ENCODE measurements around the gene ETV1.
A peak's percentile ranks its signal among the peaks of the same experiment; 100 is the strongest.

ETV1 gene

GRCh38 chr7:13989126-13989948 is at the start of gene ETV1:
TSS of gene ETV1 (minus strand) at chr7:13989666. CDS start at chr7:13989052, 614 bp downstream.
- DNase-seq, result peak; percentile 82

GRCh38 chr7:14024406-14024805 is 34.9 kb upstream of the ETV1 start:
- DNase-seq, result no peak

DNA sequence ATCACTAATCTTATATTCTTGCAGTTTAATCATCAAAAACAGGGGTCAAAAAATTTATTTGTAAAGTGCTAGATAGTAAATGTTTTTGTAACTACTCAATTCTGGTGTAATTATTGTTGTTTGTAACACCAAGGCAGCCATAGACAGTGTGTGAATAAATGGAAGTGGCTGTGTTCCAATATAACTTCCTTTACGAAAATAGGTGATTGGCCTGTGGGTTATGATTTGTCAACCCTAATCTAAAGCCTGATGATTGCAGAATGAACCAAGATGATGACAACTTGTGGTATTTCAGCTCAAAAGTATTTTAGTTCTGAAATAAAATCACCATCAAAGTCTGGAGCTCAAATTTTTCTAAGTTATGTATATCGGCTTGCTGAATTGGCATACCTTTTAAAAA is 34.4 kb upstream of the ETV1 start:
- DNase-seq, result no peak

- DNase-seq, result peak; percentile 11
These were observed 33.9 kb upstream of the ETV1 start for GRCh38 chr7:14023342-14023741.

GRCh38 chr7:14021069-14021468 is 31.6 kb upstream of the ETV1 start:
- no peak for DNase-seq

DNA sequence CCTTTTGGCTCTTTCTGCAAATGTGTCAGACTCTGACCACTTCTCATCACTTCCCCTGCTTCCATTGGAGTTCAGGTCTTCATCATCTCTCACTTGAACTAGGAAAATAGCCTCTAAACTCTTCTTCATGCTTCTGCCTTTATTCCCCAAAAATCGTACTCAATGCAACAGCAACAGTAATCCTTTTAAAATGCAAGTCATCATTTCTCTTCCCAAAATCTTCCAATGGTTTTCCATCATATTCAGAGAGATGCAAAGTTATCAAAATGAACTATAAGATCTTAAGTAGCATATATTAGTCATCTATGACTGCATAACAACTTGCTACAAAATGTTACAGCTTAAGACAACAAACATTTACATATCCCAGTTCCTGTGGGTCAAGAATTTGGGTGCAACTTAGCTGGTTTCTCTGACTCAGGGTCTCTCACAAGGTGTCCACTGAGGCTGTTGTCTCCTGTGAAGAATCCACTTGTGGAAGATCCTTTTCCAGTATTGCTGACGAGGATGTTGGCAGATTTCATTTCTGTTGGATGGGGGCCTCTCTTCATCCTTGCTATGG is 31.0 kb upstream of the ETV1 start:
- DNase-seq, result no peak

DNA sequence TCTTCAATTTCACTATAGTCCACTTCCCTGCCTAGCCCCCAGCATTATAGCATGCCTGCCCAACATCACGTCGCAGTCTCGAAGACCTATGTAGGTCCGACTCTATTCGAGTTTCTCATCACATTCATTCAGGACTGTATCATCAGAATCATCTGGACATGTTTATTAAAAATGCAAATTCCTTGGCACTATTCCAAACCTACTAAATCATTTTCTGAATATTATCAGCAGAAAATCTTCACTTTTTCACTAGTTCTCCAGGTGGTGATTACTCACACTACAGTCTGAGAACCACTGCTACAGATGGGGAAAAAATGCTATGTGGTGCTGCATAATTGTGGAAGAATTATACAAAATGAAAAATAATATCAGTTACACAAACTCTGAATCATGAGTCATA is 29.3 kb upstream of the ETV1 start:
- DNase-seq, result no peak

GRCh38 chr7:14016950-14017349 is 27.5 kb upstream of the ETV1 start:
- no peak for DNase-seq

- no peak for DNase-seq
These were observed 24.4 kb upstream of the ETV1 start for GRCh38 chr7:14013898-14014297.

DNA sequence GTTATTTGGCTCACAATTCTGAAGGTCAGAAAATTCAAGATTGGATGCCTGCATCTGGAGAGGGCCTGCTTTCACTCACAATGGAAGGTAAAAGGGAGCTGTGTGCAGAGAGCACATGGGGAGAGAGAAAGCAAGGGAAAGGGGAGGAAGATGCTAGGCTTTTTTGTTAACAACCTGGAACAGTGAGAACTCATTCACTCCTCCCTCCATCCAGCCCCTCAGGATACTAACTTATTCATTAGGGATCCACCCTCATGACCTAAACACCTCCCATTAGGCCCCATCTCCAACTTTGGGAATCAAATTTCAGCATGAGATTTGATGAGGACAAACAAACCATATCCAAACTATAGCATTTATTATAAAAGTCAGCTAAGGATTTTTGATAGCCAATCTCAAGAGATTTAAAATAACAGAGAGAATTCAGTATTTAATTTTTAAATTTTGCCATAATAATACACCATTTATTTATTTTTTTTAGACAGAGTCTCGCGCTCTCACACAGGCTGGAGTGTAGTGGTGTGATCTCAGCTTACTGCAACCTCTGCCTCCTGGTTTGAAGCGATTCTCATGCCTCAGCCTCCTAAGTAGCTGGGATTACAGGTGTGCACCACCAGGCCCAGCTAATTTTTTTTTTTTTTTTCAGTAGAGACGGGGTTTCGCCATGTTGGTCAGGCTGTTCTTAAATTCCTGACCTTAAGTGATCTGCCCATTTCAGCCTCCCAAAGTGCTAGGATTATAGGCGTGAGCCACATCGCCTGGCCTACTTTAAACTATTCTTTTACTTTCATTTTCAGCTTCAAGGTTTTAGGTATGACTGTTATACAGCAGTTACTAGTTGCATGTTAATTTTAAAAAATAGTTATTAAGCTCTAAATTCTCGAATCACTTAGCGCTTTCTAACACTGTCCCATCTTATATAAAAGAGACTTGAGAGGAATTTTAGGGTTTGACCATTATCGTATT is 20.3 kb upstream of the ETV1 start:
- no peak for DNase-seq

GRCh38 chr7:14001139-14001538 is 11.7 kb upstream of the ETV1 start:
- no peak for DNase-seq

GRCh38 chr7:14000247-14000646 is 10.8 kb upstream of the ETV1 start:
- DNase-seq, result no peak

- DNase-seq, result no peak
These were observed 9.4 kb upstream of the ETV1 start for GRCh38 chr7:13998866-13999265.

- DNase-seq, result no peak
These were observed 3.1 kb upstream of the ETV1 start for GRCh38 chr7:13992596-13992964.

- DNase-seq, result no peak
These were observed 2.5 kb upstream of the ETV1 start for GRCh38 chr7:13991791-13992595.

GRCh38 chr7:13990984-13991790 is 1.7 kb upstream of the ETV1 start:
- peak; percentile 95 for DNase-seq

- peak; percentile 32 for DNase-seq
These were observed 985 bp upstream of the ETV1 start for GRCh38 chr7:13990319-13990983.

- DNase-seq, result peak; percentile 48
These were observed 461 bp upstream of the ETV1 start for GRCh38 chr7:13989949-13990305.

GRCh38 chr7:13988731-13989125 is 738 bp downstream of the ETV1 start:
- peak; percentile 54 for DNase-seq

DNA sequence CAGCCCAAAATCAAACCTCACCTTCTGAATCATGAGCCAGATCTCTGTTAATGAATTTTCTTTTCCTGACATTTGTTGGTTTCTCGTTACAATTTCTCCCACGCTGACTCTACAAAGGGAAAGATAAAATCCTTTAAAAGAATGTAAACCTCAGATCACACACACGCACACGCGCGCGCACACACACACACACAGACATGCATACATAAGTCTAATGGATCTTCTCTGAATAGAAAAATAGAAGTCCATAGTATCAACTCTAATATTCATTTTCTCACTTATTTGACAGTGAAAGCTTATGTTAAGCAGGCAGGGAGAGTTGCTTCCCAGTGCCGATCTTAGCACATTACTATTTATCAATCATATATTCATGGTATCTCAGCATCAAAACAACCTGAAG is 1.4 kb downstream of the ETV1 start:
- DNase-seq, result peak; percentile 5

- no peak for DNase-seq
These were observed 2.1 kb downstream of the ETV1 start for GRCh38 chr7:13987395-13987794.

All from NCI-H82 (cell line).